HG03575 (cell line): ENCODE data around the gene NAPEPLD.
"Not testable (repeated sequence)": the region's sequence is repeated elsewhere in the genome, so short reads cannot be mapped to it uniquely, and the experiment has no call there.

ENCODE experiments used
- ATAC-seq: cut with Tn5 transposase; IDR thresholded peaks from one replicate; pipeline ENCODE4 v1.9.1; 2021; ENCODE audit not compliant: unreplicated experiment, insufficient number of reproducible peaks, low FRiP score; ENCODE audit errors: extremely low read depth

Gene NAPEPLD

GRCh38 chr7:103148131-103148993 lies 537 bp downstream of the NAPEPLD start:
- no peak for ATAC-seq

- not testable (repeated sequence) for ATAC-seq
Measured at GRCh38 chr7:103144754-103145153, 4.1 kb downstream of the NAPEPLD start.

- ATAC-seq: no peak
Measured at GRCh38 chr7:103143868-103144267, 5.0 kb downstream of the NAPEPLD start.

- ATAC-seq: no peak
Measured at GRCh38 chr7:103142494-103142893, 6.4 kb downstream of the NAPEPLD start.

- ATAC-seq: no peak
Measured at GRCh38 chr7:103141753-103142404, 7.0 kb downstream of the NAPEPLD start.

DNA sequence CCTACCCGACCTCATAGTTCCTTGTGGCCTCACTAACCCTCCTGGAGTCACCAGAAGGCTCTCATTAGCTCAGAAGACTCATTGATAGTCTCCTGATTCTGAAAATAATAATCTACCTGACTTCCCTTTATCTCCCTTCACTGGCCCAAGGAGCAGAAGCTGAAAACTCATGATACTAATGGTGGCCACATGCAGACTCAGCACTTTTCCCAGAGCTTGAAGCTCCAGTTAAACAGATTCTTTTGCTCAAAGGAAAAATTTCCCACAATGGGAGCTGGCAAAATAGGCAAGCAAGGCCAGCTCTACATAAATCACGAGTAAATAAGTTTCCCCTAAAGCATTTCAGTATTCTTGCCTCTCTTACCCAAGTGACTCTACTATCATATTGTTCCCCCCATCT lies 8.2 kb downstream of the NAPEPLD start:
- ATAC-seq: no peak

DNA sequence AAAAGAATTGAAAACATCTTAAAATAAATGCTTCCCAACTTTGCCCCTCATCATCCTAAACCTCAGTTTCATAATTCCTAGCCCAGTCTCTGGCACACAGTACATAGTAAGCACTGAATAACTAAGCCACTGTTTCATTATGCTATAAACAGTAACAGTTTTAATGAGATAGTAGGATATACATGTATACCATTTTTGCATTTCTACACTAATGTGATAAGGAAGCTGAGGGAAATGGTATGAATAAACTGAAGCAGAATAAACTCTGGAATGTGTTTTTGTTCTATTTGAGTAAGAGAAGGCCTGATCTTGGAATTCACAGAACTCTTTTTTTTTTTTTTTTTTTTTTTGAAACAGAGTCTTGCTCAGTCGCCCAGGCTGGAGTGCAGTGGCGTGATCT lies 8.8 kb downstream of the NAPEPLD start:
- no peak for ATAC-seq

GRCh38 chr7:103134836-103135554 lies 13.9 kb downstream of the NAPEPLD start:
- no peak for ATAC-seq

GRCh38 chr7:103132995-103133688 lies 15.8 kb downstream of the NAPEPLD start:
- no peak for ATAC-seq

DNA sequence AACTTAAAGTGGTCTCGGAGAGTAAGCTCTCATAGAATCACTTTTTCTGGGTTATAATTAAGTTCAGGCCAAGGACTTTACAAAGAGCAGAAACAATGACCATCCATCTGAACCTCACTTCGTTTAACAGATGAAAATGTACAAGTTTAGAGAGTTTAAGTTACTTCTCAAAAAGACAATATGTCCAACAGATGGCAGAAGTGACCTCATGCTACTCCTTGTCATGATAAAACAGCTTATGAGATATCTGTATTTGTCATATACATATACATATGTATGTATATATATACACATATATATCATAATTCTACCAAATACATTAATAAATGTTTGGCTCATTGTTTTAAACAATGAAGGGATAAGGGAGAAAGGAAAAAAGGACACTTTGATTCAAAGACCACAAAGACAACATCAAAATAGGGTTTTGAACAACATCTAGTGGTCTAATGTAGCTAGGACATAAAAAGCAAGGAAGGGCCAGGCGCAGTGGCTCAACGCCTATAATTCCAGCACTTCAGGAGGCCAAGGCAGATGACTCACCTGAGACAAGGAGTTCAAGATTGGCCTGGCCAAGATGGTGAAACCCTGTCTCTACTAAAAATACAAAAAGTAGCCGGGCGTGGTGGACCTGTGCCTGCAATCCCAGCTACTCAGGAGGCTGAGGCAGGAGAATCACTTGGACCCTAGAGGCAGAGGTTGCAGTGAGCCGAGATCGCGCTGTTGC lies 17.8 kb downstream of the NAPEPLD start:
- no peak for ATAC-seq

DNA sequence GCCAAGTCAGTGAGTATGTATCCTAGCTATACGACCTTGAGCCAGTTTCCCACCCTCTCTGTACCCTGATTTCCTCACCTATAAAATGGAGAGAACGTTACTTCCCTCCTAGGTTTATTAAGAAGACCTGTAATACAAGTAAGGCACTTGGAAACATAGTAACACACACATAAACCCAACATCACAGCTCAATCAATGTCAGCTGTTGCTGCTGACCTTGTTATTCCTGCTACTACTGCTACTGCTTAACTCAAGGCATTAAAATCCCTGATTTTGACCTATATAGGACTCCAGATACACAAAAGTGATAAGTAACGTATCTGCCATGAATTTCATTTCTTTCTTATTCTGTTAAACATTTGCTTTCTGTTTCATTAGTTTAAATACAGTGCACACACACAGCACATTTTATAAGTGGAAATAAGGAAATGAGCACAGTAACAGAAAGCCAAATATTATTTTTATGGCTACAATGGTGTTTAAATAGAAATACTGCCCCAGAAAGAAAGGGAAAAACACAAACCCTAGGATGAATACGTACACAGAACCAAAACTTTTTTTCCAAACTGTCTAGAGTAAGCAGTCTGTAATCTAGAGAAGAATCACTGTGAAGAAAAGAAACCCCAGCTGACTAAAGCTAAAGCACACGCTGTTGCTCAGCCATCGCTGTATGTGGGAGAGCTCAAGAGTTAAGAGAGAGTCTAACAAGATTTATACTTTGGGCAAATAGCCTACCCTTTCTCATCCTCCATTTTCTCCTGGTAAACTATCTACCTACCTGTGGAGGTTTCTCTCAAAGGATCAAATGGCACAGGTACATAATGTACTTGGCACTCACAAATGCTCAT lies 19.0 kb downstream of the NAPEPLD start:
- ATAC-seq: no peak

DNA sequence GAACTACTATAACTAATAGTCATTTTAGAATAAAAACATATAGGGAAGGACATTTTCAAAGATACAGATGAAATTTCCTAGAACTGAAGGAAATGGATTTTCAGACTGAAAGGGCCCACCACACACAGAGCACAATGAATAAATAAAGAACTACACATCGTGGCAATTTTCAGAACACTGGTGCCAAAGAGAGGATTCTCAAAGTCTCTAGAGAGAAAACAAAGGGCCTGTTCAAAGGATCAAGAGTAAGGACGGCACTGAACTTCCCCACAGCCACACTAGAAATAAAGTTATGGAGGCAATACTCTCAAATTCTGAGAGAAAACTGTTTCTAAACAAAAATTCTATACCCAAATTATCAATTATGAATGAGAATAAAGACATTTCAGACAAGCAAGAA lies 21.9 kb downstream of the NAPEPLD start:
- no peak for ATAC-seq

GRCh38 chr7:103124429-103124979 lies 24.4 kb downstream of the NAPEPLD start:
- no peak for ATAC-seq

GRCh38 chr7:103123529-103123928 lies 25.4 kb downstream of the NAPEPLD start:
- no peak for ATAC-seq

DNA sequence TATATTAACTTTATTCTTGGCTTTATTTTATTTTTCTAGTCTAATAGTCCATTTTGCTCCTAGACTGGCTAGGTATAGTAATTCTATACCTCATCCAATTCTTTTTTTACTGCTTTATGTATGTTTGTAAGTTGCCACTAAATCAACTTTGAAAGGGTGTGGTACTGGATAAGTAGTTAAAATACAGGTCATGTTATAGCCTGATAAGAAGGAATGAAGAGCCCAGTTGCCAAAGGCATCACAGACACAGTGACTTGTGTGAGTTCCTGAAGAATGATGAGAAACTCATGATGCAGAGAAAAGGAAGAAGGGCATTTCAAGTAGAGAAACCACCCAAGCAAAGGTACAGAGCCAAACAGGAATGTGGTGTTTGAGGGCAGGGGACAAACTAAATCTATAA lies 27.3 kb downstream of the NAPEPLD start:
- no peak for ATAC-seq

- no peak for ATAC-seq
Measured at GRCh38 chr7:103120362-103120761, 28.5 kb downstream of the NAPEPLD start.

- no peak for ATAC-seq
Measured at GRCh38 chr7:103119791-103120291, 29.1 kb downstream of the NAPEPLD start.
